Activated CD4-positive, alpha-beta T cell treated with anti-CD3 and anti-CD28 coated beads, Interleukin-10, Interleukin-2, amounts not matched to agents 100 ng/mL and 50 ng/mL, durations not matched to agents 16 hours and 8 hours (primary cell): ENCODE data around the gene MARCHF6.
A peak's percentile ranks its signal among the peaks of the same experiment; 100 is the strongest.
"Not testable (repeated sequence)": the region's sequence is repeated elsewhere in the genome, so short reads cannot be mapped to it uniquely, and the experiment has no call there.

Source experiments
- DNase-seq: peaks from one replicate; pipeline ENCODE4 v3.0.0-alpha.2; 2020

Gene MARCHF6

DNA sequence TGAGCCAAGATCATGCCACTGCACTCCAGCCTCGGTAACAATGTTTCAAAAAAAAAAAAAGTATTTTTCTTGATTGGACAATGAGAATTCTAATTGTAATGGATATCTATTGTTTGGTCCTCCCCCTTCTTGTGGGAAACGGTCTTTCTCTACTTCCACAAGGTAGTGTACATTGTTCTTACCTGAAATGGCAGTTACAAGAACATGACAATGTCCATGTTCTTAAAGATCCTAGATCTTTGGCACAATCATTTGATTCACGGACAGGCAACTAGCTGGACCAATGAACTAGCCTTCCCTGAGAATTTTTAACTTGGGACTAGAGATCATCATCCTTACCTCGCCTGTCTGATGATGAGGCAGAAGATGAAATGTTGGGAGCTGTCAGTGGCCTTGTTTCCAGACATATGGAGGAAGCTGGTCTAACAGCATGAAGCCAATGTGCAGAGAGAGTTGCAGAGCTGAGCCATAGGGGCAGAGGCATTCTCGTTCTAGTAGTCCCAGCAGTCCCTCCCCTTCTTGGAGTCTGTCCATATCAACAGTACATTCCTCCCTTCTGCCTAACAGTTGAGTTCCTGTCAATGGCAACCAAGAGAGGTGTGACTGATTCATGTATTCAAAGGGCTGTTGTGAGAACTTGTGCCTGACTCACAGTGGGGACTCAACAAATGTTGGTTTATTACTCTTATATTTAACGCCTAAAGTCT lies 2.1 kb upstream of the MARCHF6 start:
- DNase-seq = peak; percentile 28

DNA sequence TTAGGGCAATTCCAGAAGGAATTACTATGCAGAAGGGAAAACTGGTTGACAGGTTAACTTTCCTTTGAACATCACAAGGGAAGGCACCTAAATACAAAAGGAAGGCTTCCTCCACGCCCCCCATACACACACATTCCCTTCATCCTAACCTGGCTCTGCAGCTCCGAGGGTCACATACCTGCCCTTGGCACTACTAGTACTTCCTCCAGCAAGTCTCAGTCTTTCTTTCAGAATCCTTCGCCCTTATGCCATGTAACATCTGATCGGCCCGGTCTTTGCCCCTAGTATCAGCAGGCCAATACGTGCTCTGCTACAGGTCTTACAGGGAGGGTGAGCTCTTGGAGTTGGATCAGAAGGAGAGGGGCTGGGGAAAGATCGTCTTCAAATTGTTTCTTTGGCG lies 1.6 kb upstream of the MARCHF6 start:
- no peak for DNase-seq

DNA sequence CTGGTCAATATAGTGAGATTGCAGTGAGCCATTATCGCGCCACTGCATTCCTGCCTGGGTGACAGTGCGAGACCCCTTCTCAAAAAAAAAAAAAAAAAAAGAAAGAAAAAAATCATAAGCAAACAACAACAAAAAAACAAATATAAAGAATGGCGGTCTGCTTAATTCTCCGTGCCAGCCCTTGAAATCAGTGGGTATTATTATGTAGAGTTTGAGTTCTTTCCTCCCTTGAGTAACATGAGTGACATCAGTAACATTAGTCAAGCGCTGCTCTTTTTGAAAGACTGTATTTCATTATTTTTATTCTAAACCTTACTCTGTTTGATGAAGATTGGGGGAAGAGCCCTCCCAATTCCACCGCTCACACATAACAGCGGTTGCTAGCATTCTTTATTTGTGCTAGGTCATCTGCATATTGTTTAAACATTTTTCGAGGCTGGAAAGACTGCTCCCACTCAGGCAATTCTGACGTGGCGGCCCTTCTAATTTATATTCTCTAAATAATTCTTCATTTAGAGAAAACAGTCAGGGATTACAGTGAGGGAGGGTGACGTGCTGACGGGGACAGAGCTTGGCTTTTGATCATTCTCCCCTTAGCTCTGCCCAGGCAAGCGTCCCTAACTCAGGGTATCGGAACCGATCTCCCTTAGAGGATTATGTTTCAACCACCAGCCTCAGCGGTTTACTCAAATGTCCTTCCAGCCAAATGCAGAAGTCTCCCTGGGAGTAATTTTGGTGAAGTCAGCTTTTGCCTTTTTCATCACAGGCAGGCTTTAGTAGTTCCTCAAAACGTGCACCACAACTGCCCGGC lies 860 bp upstream of the MARCHF6 start:
- DNase-seq = no peak

DNA sequence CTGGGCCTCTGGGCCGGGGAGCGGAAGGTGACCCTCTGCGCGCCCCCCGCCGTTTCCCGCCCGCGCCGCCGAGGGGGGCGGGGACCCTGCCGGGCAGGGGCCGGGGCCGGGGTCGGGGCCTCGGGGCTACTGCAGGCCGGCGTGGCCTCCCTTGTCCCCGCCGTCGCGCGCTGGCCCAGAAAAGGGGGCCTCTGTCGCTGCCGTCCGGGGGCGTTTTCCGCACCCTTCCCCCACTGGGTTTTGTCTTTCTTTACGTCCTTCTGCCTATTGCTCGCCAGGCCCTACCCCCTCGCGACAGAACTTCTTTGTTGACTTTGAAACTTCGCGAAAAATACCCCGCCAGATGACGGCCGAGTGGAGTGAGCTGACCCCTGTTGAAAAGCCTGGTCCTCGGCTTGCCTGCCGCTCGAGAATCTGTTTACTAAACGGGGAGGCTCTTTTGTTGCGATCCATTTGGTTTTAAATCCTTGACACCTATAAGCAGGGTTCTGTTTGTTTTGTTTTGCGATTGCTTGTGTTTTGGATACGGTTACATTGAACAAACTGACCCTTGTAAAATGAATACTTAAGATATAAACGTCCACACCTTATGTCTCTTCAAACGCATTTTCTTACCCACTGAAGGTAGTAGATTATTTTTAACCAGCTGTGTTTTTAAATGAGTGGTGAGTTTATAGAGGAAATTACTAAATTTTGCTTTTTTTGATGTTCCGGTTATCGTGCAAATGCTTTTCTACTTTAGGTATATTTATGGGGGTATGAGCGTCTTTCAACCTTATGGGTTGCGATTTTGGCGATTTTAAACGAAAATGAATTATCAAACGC lies 765 bp downstream of the MARCHF6 start:
- peak; percentile 41 for DNase-seq

DNA sequence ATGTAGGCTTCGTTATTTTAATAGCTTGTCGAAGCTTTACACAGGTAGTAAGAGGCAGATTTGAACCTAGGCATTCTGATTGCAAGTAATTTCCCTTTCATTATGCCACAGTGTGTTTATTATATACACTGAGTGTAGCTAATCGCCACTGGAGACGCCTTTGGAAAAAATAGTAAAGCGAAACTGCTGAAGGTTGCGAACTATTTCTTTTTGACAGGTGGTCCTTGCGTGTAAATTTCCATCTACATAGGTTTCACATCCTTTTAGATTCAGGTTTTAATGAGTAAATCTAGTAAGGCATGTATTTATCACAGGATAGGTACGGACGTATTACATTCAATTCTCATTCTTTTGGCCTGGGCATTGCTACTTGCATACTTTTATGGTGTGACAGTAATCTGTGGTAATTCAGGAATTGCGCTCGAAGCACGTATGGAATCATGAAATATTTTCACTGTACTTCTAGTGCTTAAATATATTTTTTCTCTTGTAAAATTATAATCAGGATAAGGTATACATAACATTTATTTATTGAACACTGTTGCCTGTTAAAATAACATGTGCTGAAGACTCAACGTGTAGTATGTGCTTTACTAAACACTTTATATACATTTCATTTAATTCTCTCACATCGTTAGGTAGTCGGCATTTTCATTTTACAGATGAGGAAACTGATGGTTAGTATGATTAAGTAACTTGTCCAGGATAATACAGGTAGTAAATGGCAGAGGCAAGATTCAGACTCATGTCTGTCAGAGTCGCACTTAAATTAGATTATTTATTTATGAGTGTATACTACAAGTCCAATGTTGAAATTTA lies 1.8 kb downstream of the MARCHF6 start:
- DNase-seq = peak; percentile 58

DNA sequence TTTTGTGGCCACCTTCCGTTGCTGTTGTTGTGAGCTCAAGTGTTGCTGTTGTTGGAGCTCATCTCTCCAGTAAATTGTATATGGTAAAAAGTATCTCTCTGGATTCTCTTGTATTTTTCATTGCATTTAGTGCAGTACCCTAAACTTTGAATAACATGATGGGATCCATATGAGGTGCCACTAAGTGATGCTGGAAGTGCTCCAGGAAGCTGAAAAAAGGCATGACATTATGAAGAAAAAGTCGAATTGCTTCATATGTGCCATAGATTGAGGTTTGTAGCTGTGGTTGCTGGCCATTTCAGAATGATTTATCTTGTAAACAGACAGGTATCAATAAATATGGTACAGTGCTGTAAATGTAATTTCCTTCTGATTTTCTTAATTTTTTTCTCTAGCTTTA lies 5.5 kb downstream of the MARCHF6 start:
- no peak for DNase-seq

DNA sequence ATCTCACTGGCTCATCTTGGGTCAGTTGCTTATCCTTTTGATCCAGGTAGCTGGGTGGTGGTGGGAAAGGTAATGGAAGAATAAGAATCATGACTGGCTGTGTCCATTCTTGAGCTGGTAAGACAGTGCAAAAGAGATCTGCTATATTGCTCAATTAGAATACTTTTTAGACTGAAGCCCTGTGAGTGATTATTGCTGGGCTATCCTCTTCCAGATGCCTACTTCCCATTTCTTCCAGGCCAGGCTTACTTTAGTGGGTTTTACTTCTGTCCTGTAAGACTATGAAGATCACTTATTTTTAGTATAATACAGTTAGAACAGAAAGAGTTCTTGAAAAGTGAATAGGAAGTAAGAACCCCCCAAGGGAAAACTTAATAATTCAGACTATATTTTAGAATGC lies 7.2 kb downstream of the MARCHF6 start:
- DNase-seq = no peak

DNA sequence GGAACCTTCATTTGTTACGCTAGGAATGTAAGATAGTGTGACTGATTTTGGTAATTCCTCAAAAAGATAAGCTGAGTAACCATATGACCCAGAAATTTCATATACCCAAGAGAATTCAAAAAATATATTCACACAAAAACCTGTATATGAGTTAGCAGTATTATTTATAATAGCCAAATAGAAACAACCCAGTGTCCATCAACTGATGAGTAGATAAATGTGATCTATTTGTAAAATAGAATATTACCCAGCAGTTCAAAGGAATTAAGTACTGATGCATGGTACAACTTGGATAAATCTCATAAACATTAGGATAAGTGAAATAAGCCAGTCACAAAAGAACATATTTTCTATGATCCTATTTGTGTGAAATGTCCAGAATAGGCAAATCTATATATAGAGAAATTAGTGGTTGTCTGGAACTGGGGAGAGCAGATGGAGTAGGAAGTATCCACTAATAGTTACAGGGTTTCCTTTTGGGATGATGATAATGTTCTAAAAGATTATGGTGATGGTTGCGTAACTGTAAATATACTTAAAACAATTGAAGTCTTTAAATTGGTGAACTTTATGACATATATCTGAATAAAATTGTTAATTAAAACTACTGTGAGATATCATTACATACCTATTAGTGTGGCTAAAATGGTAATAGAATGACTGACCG lies 10.2 kb downstream of the MARCHF6 start:
- DNase-seq = no peak

DNA sequence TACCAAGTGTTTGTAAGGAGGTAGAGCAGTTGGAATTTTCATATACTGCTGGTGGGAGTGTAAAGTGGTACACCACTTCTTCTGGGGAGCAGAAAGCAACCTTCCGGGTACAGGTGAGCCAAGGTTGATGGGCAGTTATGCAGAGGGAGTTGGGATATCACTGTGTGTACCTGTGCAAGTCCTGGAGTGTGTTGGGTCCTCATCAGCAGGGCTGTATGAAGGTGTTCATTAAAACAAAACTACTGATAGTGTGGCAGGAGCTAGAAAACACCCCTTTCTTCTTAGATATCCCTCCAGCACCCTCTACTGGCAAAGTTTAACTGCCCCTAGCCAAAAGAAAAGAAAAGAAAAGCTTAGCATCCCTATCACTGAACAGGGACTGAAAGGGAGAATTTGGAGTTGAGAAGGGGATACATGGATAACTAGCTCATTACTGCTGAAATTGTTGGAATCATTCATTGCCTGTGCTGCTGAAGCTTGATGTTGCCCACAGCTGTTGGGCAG lies 10.7 kb downstream of the MARCHF6 start:
- DNase-seq = peak; percentile 21

DNA sequence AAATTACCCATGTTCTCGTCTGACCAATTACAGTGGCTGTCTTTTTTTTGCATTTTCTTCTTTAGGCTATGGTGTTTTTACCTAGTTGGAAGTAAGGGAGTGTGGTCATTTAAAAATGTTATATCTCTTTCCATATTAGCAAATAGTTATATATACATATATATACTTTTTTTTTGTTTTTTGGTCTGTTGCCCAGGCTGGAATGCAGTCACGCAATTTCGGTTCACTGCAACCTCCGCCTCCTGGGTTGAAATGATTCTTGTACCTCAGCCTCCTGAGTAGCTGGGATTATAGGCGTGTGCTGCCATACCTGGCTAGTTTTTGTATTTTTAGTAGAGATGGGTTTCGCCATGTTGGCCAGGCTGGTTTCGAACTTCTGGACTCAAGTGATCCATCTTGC lies 12.3 kb downstream of the MARCHF6 start:
- DNase-seq = no peak

DNA sequence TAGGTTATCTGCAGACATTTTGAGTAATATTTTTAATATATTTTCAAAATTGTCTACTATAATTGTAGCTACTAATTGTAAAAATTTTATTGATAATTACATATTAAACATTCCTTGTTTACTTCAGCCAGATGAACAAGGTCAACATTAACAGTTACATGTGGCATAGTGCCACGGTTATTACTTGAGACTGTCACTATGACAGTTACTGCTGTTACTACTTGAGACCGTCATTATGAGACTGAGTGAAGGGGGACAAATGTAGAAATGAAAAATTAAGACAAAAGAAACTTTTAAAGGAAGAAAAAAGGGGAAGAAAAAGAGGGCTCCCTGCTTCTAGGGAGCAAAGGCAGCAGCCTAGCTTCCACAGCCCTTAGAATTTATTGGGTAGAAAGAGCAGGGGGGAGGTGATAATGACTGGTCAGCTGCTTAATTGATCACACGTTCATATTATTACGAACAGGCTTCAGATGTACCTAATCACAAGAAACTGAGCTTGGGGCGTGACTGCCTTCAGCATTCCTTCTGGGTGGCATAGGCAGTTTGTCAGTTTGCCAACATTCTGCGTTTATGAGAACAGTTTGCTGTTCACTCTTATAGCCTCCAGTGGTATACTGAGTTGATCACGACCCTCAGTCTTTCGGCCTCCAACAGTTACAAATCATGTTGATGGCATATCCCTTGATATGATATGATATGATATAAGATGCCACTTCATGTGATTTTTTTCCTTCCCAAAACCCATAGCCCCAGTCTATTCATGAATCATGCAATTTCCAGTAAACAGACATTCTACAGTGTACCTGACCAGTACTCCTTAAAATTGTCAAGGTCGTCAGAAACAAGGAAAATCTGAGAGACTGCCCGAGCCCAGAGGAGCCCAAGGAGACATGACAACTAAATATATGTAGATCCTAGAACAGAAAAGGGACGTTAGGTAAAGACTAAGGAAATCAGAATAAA lies 13.1 kb downstream of the MARCHF6 start:
- no peak for DNase-seq

DNA sequence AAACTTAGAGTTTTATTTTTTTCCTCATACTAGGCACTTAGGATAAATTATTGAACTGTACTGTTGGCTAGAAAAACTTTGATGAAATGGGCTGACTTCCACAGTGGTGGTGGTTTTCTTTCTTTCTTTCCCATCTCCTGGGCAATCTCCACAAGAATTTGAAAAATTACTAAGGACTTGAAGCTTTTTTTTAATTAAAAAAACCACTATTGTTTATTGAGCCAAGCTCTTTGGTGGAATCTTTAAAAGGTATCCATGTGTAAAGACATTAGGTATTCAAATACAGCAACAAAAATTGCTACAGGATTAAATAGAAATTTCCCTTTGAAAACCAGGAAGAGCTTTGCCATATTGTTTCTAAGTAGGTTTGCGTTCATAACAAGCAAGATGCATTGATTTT lies 14.1 kb downstream of the MARCHF6 start:
- no peak for DNase-seq

DNA sequence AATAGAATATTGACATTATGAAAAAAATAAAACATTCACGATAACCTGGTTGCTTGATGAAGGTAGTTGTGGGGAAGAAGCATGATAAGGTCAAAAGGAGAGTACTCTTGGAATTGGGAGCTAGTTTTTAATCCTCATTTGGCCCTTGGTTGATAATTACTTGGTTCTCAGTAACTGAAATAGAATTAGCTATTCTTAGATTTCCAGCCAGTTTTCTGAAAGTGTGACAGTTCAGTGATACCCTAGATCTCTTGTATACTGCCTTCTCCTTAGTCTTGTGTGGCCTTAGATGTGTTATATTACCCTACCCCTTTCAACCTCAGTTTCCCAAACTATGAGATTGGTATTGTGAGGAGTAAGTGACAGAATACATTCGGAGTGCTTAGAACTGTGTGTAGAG lies 17.4 kb downstream of the MARCHF6 start:
- DNase-seq = no peak

DNA sequence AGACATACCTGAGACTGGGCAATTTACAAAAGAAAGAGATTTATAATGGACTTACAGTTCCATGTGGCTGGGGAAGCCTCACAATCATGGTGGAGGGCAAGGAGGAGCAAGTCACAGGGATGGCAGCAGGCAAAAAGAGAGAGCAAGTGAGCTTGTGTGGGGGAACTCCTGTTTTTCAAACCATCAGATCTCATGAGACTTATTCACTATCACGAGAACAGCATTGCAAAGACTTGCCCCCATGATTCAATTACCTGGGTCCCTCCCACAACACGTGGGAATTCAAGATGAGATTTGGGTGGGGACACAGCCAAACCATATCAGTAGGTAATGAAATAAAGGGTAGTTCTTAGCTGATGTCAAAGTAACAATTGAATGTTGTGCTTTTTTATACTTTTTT lies 17.9 kb downstream of the MARCHF6 start:
- DNase-seq = not testable (repeated sequence)

DNA sequence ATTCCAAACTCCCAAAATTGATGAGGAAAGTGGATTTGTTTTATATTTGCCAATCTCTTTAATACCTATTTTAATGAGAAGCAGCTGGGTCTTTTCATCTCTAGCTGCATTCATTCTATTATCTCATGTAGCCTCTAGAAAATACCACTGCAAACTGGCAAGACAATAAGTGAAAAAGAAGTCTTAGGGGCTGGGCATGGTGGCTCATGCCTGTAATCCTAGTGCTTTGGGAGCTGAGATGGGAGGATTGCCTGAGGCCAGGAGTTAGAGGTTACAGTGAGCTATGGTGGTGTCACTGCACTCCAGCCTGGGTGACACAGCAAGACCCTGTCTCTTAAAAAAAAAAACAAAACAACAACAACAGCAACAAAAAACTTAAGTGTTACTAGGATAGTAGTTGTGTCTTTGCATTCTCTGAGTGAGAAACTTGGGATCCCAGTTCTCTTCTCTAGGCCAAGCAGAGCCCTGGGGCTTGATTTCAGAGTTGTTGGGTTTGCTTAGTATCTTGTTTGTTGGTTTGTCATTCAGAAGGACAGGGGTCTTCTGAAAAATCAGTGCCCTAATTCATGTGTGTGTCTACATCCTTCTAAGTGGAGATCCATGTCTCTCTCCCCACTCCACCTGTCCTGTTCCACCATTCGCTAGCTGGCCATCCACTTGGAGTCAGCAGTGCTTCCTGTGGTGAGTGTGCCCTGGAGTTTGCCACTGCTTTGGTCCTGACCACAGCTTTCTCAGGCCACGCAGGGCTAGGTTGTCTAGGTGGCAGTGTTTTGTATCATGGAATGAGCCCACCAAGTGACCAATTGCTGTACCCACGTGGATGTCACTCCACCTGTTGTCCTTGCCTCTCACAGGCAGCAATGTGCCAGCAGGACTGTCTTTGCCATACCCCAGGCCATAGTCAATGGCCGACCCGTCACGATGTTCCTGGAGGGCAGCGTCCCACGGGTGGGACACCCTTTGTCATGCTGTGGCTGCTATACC lies 19.5 kb downstream of the MARCHF6 start:
- DNase-seq = no peak

DNA sequence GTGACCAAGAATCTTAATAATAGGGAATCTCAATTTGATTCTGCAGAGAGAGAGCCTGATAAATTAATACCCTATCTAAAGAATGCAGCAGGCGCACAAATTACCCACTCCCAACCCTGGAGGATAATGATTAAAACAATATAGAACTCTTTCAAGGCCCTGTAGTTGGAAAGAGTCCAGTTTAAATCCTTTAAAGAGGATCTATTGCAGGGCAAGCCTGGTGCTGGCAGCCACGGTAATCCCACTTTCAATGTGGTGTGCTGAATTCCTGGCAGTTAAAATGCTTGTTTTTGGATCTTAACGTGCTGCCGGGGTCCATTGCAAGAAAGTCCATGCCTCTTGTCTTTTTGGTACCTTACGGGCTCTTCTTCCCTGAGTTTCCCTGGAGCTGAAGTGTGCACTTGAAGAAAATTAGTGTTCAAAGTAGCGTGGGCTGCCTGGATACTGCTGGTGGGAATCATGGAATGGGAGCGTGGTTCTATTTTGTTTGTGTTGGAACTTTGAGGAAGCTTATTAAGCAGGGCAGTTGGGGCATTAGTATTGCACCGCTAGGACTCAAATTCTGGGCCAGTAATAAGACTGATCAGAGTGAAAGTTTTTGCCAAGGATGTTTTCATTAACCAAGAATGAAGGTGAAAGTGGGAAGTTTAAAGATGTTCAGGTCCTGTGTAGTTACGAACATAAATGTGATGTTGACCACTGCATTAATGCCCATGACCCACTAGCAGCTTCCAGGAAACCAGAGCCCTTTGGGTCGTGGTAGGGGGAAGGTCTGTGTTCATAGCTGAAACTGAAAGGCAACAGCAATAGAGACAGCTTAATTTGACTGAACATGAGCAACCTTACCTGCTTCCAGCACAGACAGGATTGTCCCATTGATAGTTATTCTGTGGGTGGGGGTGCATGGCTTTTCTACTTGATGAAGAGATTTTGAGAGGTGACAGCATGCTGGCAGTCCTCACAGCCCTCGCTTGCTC lies 20.8 kb downstream of the MARCHF6 start:
- no peak for DNase-seq

DNA sequence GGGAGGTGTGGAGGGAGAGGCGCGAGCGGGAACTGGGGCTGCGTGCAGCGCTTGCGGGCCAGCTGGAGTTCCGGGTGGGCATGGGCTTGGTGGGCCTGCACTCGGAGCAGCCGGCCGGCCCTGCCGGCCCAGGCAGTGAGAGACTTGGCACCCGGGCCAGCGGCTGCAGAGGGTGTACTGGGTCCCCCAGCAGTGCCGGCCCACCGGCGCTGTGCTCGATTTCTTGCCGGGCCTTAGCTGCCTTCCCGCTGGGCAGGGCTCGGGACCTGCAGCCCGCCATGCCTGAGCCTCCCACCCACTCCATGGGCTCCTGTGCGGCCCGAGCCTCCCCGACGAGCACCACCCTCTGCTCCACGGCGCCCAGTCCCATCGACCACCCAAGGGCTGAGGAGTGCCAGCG lies 21.7 kb downstream of the MARCHF6 start:
- not testable (repeated sequence) for DNase-seq

DNA sequence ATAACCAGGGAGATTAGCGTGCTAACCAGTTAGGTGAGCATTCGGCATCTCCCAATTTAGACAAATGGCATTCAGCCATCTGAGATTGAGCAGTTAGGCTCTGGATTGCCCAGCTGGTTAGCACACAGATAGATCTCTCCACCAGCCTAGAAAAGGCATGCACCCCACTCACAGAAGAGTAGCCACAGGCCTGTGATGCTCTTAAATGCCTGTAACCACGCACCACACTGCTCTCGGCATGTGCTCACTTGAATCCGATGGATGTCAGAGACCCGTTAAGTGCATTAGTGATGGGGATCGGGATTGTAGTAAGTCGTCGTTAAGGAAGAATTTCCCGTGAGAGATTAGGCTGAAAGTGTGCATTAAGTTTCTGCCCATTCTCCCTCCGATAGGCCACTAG lies 23.0 kb downstream of the MARCHF6 start:
- DNase-seq = no peak
